ENCODE results near the gene PSMB11.
"Not testable (repeated sequence)": the region's sequence is repeated elsewhere in the genome, so short reads cannot be mapped to it uniquely, and the experiment has no call there.

PSMB11 gene

DNA sequence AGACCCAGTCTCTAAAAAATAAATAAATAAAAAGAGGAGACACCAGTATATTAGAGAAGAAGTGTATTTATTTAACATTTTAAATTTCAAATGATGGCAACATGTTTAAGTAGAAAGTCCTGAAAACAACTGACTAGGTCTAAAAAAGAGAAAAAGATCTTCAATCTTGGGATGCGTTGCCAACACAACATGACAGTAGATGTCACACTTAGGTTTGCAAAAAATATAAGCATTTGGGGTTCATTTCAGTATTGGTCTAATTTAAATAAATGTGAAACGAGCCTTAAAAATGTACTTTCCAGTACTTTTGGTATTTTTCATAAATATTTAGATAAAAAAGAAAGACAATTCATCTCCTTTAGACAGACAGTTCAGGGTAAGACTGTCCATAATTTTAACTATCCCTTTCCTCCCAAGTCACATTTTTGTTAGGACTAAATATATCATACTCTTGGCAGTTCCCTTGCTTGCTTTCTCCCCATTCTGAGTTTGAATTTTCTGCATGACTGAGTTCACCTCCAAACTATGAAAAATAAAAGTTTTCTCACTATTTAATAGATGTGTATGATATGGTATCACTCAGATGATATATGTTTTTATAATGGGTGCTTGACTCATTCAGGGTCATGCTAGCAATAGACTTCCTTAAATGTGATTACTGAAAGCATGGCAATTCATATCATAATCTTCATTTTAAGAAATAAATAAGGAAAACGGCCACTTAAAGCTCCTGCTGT lies 36.4 kb upstream of the PSMB11 start:
- Histone ChIP-seq H3K9ac (ENCODE audit: low read depth, low read length) (peak overlapping the region; percentile 96; the same call in 1 of the 2 replicates), H3K36me3 (ENCODE audit: insufficient read depth, low read depth, low read length) (no peaks in the 10 kb centered on the region), H3K4me3 (ENCODE audit: low read length) (peak overlapping the region; percentile 88; the same call in 1 of the 2 replicates), H3K4me1 (ENCODE audit: insufficient read depth, low read length) (peaks cover 13% of the 10 kb centered on the region; the same call in 1 of the 2 replicates), H3K9me3 (ENCODE audit: insufficient read depth, low read depth, low read length) (no peaks in the 10 kb centered on the region), H3K27ac (ENCODE audit: low read length) (no peak overlapping the region), H3K27me3 (ENCODE audit: insufficient read depth, low read length) (no peaks in the 10 kb centered on the region)

DNA sequence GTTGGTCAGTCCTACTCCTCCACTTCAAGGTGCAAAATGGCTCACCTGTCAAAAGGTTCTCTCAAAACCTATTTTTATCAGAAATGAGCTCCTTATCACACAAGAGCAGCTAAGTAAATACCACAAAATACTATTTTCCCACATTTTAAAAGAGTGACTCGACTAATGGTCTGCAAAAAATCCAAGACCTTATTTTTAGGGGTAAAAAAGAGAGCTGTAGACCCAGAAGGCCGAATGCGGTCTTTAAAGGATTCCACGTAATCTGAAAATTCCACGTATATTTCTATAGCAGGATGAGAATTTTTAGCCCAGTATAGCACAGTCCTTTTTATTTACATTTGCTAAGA lies 35.9 kb upstream of the PSMB11 start:
- Histone ChIP-seq H3K4me3 (ENCODE audit: low read length) (peak overlapping the region; percentile 88), H3K27me3 (ENCODE audit: insufficient read depth, low read length) (no peaks in the 10 kb centered on the region), H3K4me1 (ENCODE audit: insufficient read depth, low read length) (peaks cover 13% of the 10 kb centered on the region; the same call in 1 of the 2 replicates), H3K27ac (ENCODE audit: low read length) (peak overlapping the region; percentile 80), H3K36me3 (ENCODE audit: insufficient read depth, low read depth, low read length) (no peaks in the 10 kb centered on the region), H3K9ac (ENCODE audit: low read depth, low read length) (peak overlapping the region; percentile 96), H3K9me3 (ENCODE audit: insufficient read depth, low read depth, low read length) (no peaks in the 10 kb centered on the region)

DNA sequence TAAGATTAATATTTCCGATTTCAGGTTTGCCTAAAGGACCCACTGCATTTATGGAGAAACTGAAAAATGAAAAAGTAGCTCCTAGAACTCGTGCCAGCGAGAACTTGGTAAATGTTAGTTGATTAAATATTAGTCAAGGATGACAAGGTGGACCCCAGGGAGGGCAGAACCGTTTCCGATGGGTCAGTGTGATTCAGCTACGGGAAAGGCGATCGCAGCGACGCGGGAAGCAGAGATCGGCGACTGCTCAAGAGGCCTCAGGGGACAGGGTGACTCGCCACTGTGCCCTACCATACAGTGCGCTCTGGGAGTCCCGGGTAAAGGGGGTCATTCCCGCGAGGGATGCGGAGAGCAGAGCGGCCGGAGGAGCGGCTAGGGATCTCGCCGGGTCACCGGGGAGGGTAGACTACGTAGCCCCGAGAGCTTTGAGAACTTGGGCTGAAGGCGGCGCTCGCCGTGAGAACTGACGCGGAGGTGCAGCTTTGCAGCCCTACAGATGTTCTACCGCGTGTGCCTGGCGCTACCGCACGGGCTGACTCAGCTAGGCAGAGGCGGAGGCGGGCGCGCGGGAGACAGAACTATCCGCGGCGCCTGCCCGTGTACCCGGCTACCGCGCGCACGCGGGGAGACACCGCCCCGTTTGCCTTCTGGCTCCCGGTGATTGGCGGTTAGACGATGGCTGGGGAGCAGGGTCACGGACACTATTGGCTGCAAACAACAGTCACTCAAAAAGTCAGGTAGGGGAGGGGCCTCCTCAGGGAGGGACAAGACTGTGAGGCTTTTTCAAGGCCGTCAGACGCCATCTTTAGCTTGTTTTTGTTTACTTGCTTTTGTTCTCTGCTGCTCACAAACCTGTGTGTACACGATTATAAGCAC lies 35.2 kb upstream of the PSMB11 start:
- H3K27ac ChIP-seq (ENCODE audit: low read length), result peak overlapping the region; percentile 98
- peaks cover 13% of the 10 kb centered on the region; the same call in 1 of the 2 replicates for H3K4me1 ChIP-seq (ENCODE audit: insufficient read depth, low read length)
- H3K9me3 ChIP-seq (ENCODE audit: insufficient read depth, low read depth, low read length), result no peaks in the 10 kb centered on the region
- H3K4me3 ChIP-seq (ENCODE audit: low read length), result peak overlapping the region; percentile 88
- H3K36me3 ChIP-seq (ENCODE audit: insufficient read depth, low read depth, low read length), result no peaks in the 10 kb centered on the region
- peak overlapping the region; percentile 96 for H3K9ac ChIP-seq (ENCODE audit: low read depth, low read length)
- no peaks in the 10 kb centered on the region for H3K27me3 ChIP-seq (ENCODE audit: insufficient read depth, low read length)

DNA sequence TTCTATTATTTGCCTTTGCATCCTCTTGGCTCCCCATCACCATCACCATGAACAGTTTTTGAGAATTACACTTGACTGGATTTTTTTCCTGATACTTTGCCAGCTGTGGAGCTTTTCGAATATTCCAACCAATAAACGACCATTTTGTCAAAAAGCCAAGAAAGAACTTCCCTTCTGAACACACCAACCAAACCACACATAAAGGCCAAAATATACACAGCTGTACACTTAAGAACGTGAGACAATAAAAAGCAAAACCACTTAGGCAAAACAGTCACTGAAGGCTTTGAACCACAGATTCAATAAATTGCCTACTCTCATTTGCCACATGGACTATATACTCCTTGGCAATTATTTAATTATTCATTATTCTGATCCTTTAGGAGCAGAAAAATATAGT lies 33.2 kb upstream of the PSMB11 start:
- no peak overlapping the region for H3K27ac ChIP-seq (ENCODE audit: low read length)
- H3K36me3 ChIP-seq (ENCODE audit: insufficient read depth, low read depth, low read length), result no peaks in the 10 kb centered on the region
- no peak overlapping the region for H3K4me3 ChIP-seq (ENCODE audit: low read length)
- no peaks in the 10 kb centered on the region for H3K27me3 ChIP-seq (ENCODE audit: insufficient read depth, low read length)
- H3K9ac ChIP-seq (ENCODE audit: low read depth, low read length), result no peak overlapping the region
- H3K4me1 ChIP-seq (ENCODE audit: insufficient read depth, low read length), result peaks cover 13% of the 10 kb centered on the region; the same call in 1 of the 2 replicates
- no peaks in the 10 kb centered on the region for H3K9me3 ChIP-seq (ENCODE audit: insufficient read depth, low read depth, low read length)

DNA sequence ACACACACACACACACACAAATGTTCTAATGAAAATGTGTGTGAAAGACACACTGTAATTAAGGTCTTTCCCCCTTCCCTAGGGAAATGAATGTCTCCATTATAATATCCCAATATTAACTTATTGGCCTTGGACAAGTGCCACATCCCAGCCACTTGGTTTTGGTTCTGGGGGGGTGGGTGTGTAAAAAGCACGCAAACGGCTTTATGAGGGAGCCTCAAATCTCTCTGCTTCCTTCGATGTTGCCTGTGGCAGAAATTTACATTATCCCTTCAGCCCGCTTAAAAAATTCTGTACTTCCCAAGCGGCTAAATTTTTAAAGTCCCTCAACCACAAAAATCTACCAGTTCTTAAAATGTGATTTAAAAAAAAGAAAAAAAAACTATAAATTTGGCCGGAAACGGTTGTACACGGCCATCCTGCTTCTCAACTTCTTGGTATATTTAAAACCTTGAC lies 32.5 kb upstream of the PSMB11 start:
- H3K9me3 ChIP-seq (ENCODE audit: insufficient read depth, low read depth, low read length), result no peaks in the 10 kb centered on the region
- H3K4me3 ChIP-seq (ENCODE audit: low read length), result peak overlapping the region; percentile 60
- peaks cover 13% of the 10 kb centered on the region; the same call in 1 of the 2 replicates for H3K4me1 ChIP-seq (ENCODE audit: insufficient read depth, low read length)
- peak overlapping the region; percentile 33 for H3K27ac ChIP-seq (ENCODE audit: low read length)
- peak overlapping the region; percentile 45; the same call in 1 of the 2 replicates for H3K9ac ChIP-seq (ENCODE audit: low read depth, low read length)
- no peaks in the 10 kb centered on the region for H3K36me3 ChIP-seq (ENCODE audit: insufficient read depth, low read depth, low read length)
- no peaks in the 10 kb centered on the region for H3K27me3 ChIP-seq (ENCODE audit: insufficient read depth, low read length)

DNA sequence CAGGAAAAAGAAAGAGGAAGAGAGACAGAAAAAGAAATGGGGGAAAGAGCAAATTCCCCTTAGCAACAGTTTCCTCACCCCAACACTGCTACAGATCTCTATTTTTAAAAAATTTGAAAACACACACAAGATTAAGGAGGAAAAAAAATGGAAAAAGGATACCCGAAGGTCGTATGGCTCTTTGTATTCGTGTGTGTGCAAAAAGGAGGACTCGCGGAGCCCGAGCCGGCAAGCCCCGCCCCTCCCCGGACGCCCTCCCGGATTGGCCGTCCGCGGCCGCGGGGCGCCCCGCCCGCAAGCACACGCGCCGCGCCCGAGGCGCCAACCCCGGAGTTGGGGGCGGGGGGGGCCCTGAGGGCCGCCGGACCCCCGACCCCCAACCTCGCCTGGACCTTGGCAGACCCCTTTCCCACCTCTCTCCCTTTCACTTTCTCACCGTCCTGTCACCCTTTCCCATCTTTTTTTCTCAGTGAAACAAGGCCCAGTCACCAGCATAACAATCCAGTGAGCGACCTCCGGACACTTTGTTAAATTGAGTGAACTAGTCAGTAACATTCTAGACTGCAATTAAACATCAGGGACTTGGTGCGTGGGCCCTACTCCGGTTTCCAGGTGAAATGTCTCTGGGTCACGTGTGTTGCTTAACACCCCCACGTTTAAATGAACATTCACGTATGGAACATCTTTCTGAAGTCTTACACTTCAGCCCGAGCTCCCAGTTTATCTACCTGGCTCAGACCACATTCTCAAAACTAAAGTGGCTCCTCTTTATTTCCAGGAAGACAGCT lies 31.9 kb upstream of the PSMB11 start, which contains the start of gene C14orf93:
TSS of gene C14orf93 (minus strand) at position 205 of the 788 bp plus-strand sequence. CDS start 11,120 bp downstream, outside the sequence.
- peak within 1 kb of the TSS; percentile 60 for H3K4me3 ChIP-seq (ENCODE audit: low read length)
- peak within 1 kb of the TSS; percentile 33 for H3K27ac ChIP-seq (ENCODE audit: low read length)
- peak within 1 kb of the TSS; percentile 71; the same call in 1 of the 2 replicates for H3K9ac ChIP-seq (ENCODE audit: low read depth, low read length)
- H3K4me1 ChIP-seq (ENCODE audit: insufficient read depth, low read length), result peaks cover 13% of the 10 kb centered on the region; the same call in 1 of the 2 replicates
- H3K36me3 ChIP-seq (ENCODE audit: insufficient read depth, low read depth, low read length), result no peaks in the 10 kb centered on the region
- no peaks in the 10 kb centered on the region for H3K9me3 ChIP-seq (ENCODE audit: insufficient read depth, low read depth, low read length)
- no peaks in the 10 kb centered on the region for H3K27me3 ChIP-seq (ENCODE audit: insufficient read depth, low read length)

DNA sequence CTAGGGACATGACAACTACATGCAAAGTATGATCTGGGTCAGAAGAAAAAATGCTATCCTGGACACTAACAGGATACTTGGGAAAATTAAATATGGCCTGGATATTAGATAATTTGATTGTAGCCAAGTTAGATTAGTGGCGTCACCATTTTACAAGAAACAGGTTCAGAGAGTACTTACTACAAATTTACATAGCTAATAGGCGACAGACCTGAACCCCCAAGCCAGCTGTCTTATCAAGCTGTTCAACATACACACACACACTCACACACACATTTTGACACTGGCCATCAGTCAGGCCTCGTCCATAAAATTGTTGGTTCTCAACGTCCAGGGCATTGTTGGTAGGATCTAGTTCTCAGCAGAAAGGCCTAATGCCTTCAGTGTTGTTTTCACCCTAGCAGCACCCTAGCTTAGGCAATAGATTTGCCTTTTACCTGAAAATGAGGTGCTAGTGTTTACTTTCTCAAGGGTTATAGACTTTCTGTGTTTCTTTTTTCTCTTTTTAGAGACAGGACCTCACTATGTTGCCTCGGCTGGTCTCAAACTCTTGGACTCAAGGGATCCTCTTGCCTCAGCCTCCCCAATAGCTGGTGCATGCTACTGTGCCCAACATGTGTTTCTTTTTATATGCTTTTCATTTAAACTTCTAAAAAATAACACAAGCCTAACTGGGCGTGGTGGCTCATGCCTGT lies 28.8 kb upstream of the PSMB11 start:
- H3K27ac ChIP-seq (ENCODE audit: low read length), result no peak overlapping the region
- H3K9ac ChIP-seq (ENCODE audit: low read depth, low read length), result no peak overlapping the region
- peaks cover 3% of the 10 kb centered on the region; the same call in 1 of the 2 replicates for H3K4me1 ChIP-seq (ENCODE audit: insufficient read depth, low read length)
- H3K27me3 ChIP-seq (ENCODE audit: insufficient read depth, low read length), result no peaks in the 10 kb centered on the region
- H3K36me3 ChIP-seq (ENCODE audit: insufficient read depth, low read depth, low read length), result no peaks in the 10 kb centered on the region
- no peak overlapping the region for H3K4me3 ChIP-seq (ENCODE audit: low read length)
- no peaks in the 10 kb centered on the region for H3K9me3 ChIP-seq (ENCODE audit: insufficient read depth, low read depth, low read length)

DNA sequence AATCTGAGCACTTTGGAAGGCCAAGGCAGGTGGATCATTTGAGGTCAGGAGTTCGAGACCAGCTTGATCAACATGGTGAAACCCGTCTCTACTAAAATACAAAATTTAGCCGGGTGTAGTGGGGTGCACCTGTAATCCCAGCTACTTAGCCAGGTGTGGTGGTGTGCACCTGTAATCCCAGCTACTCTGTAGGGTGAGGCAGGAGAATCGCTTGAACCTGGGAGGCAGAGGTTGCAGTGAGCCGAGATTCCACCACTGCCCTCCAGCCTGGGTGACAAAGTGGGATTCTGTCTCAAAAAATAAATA lies 28.3 kb upstream of the PSMB11 start:
- H3K4me1 ChIP-seq (ENCODE audit: insufficient read depth, low read length); H3K36me3 ChIP-seq (ENCODE audit: insufficient read depth, low read depth, low read length); H3K4me3 ChIP-seq (ENCODE audit: low read length); H3K9ac ChIP-seq (ENCODE audit: low read depth, low read length); H3K27ac ChIP-seq (ENCODE audit: low read length); H3K27me3 ChIP-seq (ENCODE audit: insufficient read depth, low read length); H3K9me3 ChIP-seq (ENCODE audit: insufficient read depth, low read depth, low read length): not testable (repeated sequence)

DNA sequence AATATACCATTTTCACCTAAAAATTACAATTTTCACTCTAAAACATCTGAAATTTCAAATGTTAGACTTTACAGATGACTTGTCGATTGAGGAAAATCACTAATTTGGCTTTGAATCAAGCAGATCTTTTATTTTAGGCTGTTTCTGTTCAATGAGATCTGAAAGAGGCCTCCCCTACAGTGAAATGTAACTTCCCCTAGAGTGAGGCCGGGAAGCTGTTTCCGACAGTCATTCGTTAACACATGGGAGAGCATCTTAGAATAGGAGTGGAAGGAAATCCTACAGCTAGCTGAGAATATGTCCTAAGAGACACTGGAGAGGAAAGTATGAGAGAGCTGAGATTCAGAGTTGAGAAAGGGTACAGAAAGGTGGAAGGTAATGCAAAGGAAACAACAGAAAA lies 26.4 kb upstream of the PSMB11 start:
- Histone ChIP-seq H3K9me3 (ENCODE audit: insufficient read depth, low read depth, low read length) (no peaks in the 10 kb centered on the region), H3K27me3 (ENCODE audit: insufficient read depth, low read length) (no peaks in the 10 kb centered on the region), H3K4me3 (ENCODE audit: low read length) (no peak overlapping the region), H3K4me1 (ENCODE audit: insufficient read depth, low read length) (no peaks in the 10 kb centered on the region), H3K36me3 (ENCODE audit: insufficient read depth, low read depth, low read length) (no peaks in the 10 kb centered on the region), H3K27ac (ENCODE audit: low read length) (no peak overlapping the region), H3K9ac (ENCODE audit: low read depth, low read length) (no peak overlapping the region)

DNA sequence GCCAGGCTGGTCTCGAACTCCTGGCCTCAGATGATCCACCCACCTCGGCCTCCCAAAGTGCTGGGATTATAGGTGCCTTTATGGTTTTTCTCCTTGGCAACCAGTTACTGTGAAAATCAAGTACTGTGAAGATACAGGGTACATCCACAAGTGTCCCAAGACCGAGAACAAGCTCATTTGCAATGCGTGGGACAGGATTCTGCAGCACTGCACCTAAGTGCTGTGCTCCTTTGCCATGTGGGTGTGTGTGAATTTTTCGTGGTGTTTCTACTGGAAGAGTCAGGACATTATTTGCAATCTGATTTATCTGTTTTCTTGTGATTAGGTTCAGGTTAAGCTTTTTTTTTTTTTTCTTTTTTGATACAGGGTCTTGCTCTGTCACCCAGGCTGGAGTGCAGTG lies 24.9 kb upstream of the PSMB11 start:
- H3K27me3 ChIP-seq (ENCODE audit: insufficient read depth, low read length), result no peaks in the 10 kb centered on the region

DNA sequence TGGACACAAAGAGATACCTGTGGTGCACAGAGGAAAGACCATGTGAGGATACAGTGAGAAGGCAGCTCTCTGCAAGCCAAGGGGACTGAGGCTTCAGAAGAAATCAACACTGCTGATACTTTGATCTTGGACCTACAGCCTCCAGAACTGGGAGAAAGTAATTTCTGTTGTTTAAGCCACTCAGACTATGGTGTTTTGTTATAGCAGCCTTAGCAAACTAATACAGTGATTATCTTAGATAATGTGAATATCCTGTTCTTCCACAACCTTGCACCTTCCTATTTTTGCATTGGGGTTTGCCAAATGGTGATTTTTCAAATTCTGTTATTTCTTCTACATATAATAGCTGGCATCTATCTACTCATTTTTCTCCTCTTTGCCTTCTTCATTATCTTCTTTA lies 23.9 kb upstream of the PSMB11 start:
- H3K9me3 ChIP-seq (ENCODE audit: insufficient read depth, low read depth, low read length), result no peaks in the 10 kb centered on the region
- H3K4me3 ChIP-seq (ENCODE audit: low read length), result no peak overlapping the region
- no peaks in the 10 kb centered on the region for H3K27me3 ChIP-seq (ENCODE audit: insufficient read depth, low read length)
- H3K27ac ChIP-seq (ENCODE audit: low read length), result no peak overlapping the region
- H3K4me1 ChIP-seq (ENCODE audit: insufficient read depth, low read length), result no peaks in the 10 kb centered on the region
- no peak overlapping the region for H3K9ac ChIP-seq (ENCODE audit: low read depth, low read length)
- H3K36me3 ChIP-seq (ENCODE audit: insufficient read depth, low read depth, low read length), result 0 out of 2 replicates have a peak, but pooled peaks cover 8% of the 10 kb centered on the region

More for the DNA sequence above, 24.9 kb upstream of the PSMB11 start:
- H3K4me1 ChIP-seq (ENCODE audit: insufficient read depth, low read length), result no peaks in the 10 kb centered on the region
- no peak overlapping the region for H3K9ac ChIP-seq (ENCODE audit: low read depth, low read length)
- H3K27ac ChIP-seq (ENCODE audit: low read length), result no peak overlapping the region
- H3K4me3 ChIP-seq (ENCODE audit: low read length), result no peak overlapping the region
- no peaks in the 10 kb centered on the region for H3K9me3 ChIP-seq (ENCODE audit: insufficient read depth, low read depth, low read length)
- 0 out of 2 replicates have a peak, but pooled peaks cover 5% of the 10 kb centered on the region for H3K36me3 ChIP-seq (ENCODE audit: insufficient read depth, low read depth, low read length)

All from iPS-20b (cell line).